H9 (cell line): ENCODE measurements around the gene CYP19A1. TPM values are rescaled to one million over a fixed set of nuclear protein-coding genes. Genes with fewer than 3 reads are reported as not detected.

Source experiments
- DNase-seq: peaks from one replicate; pipeline ENCODE4 v3.0.0-alpha.2; 2017
- H2AFZ ChIP-seq: one replicate; pipeline ENCODE4 v1.6.1; 2013; ENCODE audit warnings: mild to moderate bottlenecking, low read length, control low read depth, moderate library complexity
- H2AK5ac ChIP-seq: 2 replicates; pipeline ENCODE4 v1.6.1; 2013; ENCODE audit warnings: low read length, control low read depth, mixed read lengths; ENCODE audit not compliant: insufficient read length
- H2BK120ac ChIP-seq: one replicate; pipeline ENCODE4 v1.6.1; 2013; ENCODE audit warnings: low read depth, mild to moderate bottlenecking, low read length, control low read depth, inconsistent platforms; ENCODE audit not compliant: poor library complexity, severe bottlenecking
- H2BK12ac ChIP-seq: 2 replicates; pipeline ENCODE4 v1.6.1; 2013; ENCODE audit warnings: low read length, control low read depth, mixed read lengths, low read depth; ENCODE audit not compliant: insufficient read length
- H2BK15ac ChIP-seq: 2 replicates; pipeline ENCODE4 v1.6.1; 2013; ENCODE audit warnings: low read depth, low read length, control low read depth
- H2BK20ac ChIP-seq: one replicate; pipeline ENCODE4 v1.6.1; 2013; ENCODE audit warnings: low read depth, mild to moderate bottlenecking, low read length, control low read depth, inconsistent platforms; ENCODE audit not compliant: poor library complexity, severe bottlenecking
- H2BK5ac ChIP-seq: 2 replicates; pipeline ENCODE4 v1.6.1; 2013; ENCODE audit warnings: low read length, control low read depth, mixed read lengths; ENCODE audit not compliant: insufficient read length
- H3K14ac ChIP-seq: 2 replicates; pipeline ENCODE4 v1.6.1; 2013; ENCODE audit warnings: low read length, control low read depth; ENCODE audit not compliant: insufficient read depth
- H3K18ac ChIP-seq: 2 replicates; pipeline ENCODE4 v1.6.1; 2013; ENCODE audit warnings: low read depth, mild to moderate bottlenecking, mixed read lengths, low read length, control low read depth; ENCODE audit not compliant: insufficient read length
- H3K23ac ChIP-seq: 2 replicates; pipeline ENCODE4 v1.6.1; 2013; ENCODE audit warnings: low read length, control low read depth, mixed read lengths, low read depth; ENCODE audit not compliant: insufficient read length
- H3K23me2 ChIP-seq: 2 replicates; pipeline ENCODE4 v1.6.1; 2013; ENCODE audit warnings: low read depth, mild to moderate bottlenecking, mixed read lengths, low read length, control low read depth; ENCODE audit not compliant: insufficient read length, poor library complexity, severe bottlenecking
- H3K27ac ChIP-seq: 2 replicates; pipeline ENCODE4 v1.5.1; 2013; ENCODE audit warnings: low read length, control low read depth, mixed read lengths, low read depth; ENCODE audit not compliant: insufficient read length
- H3K27me3 ChIP-seq: 2 replicates; pipeline ENCODE4 v1.6.1; 2013; ENCODE audit warnings: low read length, control low read depth, inconsistent platforms; ENCODE audit not compliant: insufficient read depth
- H3K4ac ChIP-seq: 2 replicates; pipeline ENCODE4 v1.6.1; 2013; ENCODE audit warnings: low read depth, mild to moderate bottlenecking, control low read depth, inconsistent platforms, low read length, moderate library complexity
- H3K4me1 ChIP-seq: 2 replicates; pipeline ENCODE4 v1.6.1; 2013; ENCODE audit warnings: low read length, control low read depth, inconsistent platforms; ENCODE audit not compliant: insufficient read depth
- H3K4me2 ChIP-seq: 2 replicates; pipeline ENCODE4 v1.6.1; 2013; ENCODE audit warnings: low read length, control low read depth, mixed read lengths; ENCODE audit not compliant: insufficient read length, insufficient read depth
- H3K56ac ChIP-seq: 2 replicates; pipeline ENCODE4 v1.6.1; 2013; ENCODE audit warnings: low read depth, mild to moderate bottlenecking, mixed read lengths, low read length, control low read depth; ENCODE audit not compliant: insufficient read length
- H3K79me1 ChIP-seq: 2 replicates; pipeline ENCODE4 v1.6.1; 2013; ENCODE audit warnings: low read depth, mild to moderate bottlenecking, moderate library complexity, low read length, control low read depth, inconsistent platforms; ENCODE audit not compliant: insufficient read depth, poor library complexity, severe bottlenecking
- H3K79me2 ChIP-seq: 2 replicates; pipeline ENCODE4 v1.6.1; 2013; ENCODE audit warnings: low read length, control low read depth, inconsistent platforms; ENCODE audit not compliant: insufficient read depth
- H3K9ac ChIP-seq: 2 replicates; pipeline ENCODE4 v1.6.1; 2013; ENCODE audit warnings: low read length, control low read depth, mixed read lengths; ENCODE audit not compliant: insufficient read length; ENCODE audit errors: extremely low read depth
- H3K9me3 ChIP-seq: one replicate; pipeline ENCODE4 v1.6.1; 2013; ENCODE audit warnings: low read depth, low read length, inconsistent platforms; ENCODE audit not compliant: control insufficient read depth
- H3T11ph ChIP-seq: one replicate; pipeline ENCODE4 v1.6.1; 2013; ENCODE audit warnings: mild to moderate bottlenecking, low read length, control low read depth, inconsistent platforms
- H4K20me1 ChIP-seq: one replicate; pipeline ENCODE4 v1.6.1; 2013; ENCODE audit not compliant: control insufficient read depth, insufficient read length, insufficient read depth
- H4K5ac ChIP-seq: 2 replicates; pipeline ENCODE4 v1.6.1; 2013; ENCODE audit warnings: low read depth, mild to moderate bottlenecking, mixed read lengths, low read length, control low read depth; ENCODE audit not compliant: insufficient read length
- H4K8ac ChIP-seq: replicated peaks from 2 replicates; pipeline ENCODE4 v1.6.1; 2013; ENCODE audit warnings: low read length, control low read depth, mixed read lengths, low read depth; ENCODE audit not compliant: insufficient read length
- H4K91ac ChIP-seq: 2 replicates; pipeline ENCODE4 v1.6.1; 2013; ENCODE audit warnings: low read depth, mild to moderate bottlenecking, moderate library complexity, mixed read lengths, low read length, control low read depth; ENCODE audit not compliant: insufficient read length
- H3K27ac Mint-ChIP-seq, 3 experiments: 2 replicates in 2 of 3; 3 replicates in 1 of 3; pipeline ENCODE4 v1.8.0; 2020 to 2021; ENCODE audit warnings: mixed read lengths in 3 of 3, mild to moderate bottlenecking in 1 of 3, moderate library complexity in 1 of 3
- H3K27me3 Mint-ChIP-seq: 2 replicates; pipeline ENCODE4 v1.8.0; 2021; ENCODE audit warnings: low read depth, mild to moderate bottlenecking, moderate library complexity, mixed read lengths
- H3K36me3 Mint-ChIP-seq, 3 experiments: 2 replicates in 2 of 3; 3 replicates in 1 of 3; pipeline ENCODE4 v1.8.0; 2020 to 2021; ENCODE audit warnings: low read depth in 3 of 3, mixed read lengths in 3 of 3; ENCODE audit not compliant: insufficient read depth in 1 of 3
- H3K4me1 Mint-ChIP-seq, 2 experiments: 2 replicates each; pipeline ENCODE4 v1.8.0; 2020; ENCODE audit warnings: mixed read lengths in 2 of 2
- H3K4me3 Mint-ChIP-seq, 2 experiments: 2 replicates in 1 of 2; 3 replicates in 1 of 2; pipeline ENCODE4 v1.8.0; 2020 to 2021; ENCODE audit warnings: mild to moderate bottlenecking in 2 of 2, mixed read lengths in 2 of 2, moderate library complexity in 1 of 2
- H3K9me3 Mint-ChIP-seq, 2 experiments: 2 replicates in 1 of 2; 3 replicates in 1 of 2; pipeline ENCODE4 v1.8.0; 2020; ENCODE audit warnings: mild to moderate bottlenecking in 2 of 2, mixed read lengths in 2 of 2, moderate library complexity in 1 of 2
- CTCF ChIP-seq: fragments of 200-600 bp; sonication (generic); conservative IDR thresholded peaks from 3 replicates; pipeline ENCODE4 v1.8.0; 2021; ENCODE audit warnings: antibody characterized with exemption, mild to moderate bottlenecking
- WGBS: extraction: QIAGEN DNeasy Blood & Tissue Kit; methylation state at CpG from one replicate; pipeline ENCODE4 v1.1.7; 2013; ENCODE audit warnings: missing lambda C conversion rate, low lambda C conversion rate, mixed read lengths; ENCODE audit not compliant: insufficient read length; ENCODE audit errors: extremely low coverage; 5-methylcytosine and 5-hydroxymethylcytosine counted together
- total RNA-seq: library from RNA; stranded (reverse); gene quantifications from 2 replicates; pipeline ENCODE4 v1.2.1, GENCODE V29; 2021

The CYP19A1 gene
- total RNA-seq, 1 experiment from 2014 or later = not detected

- no peak overlapping the region for H3K4me2 ChIP-seq
- no peak overlapping the region for H2AFZ ChIP-seq
- no peak overlapping the region for H2BK20ac ChIP-seq
- WGBS = no CpG with 5 or more reads among the region's 6 CpGs
- H4K8ac ChIP-seq = no peak overlapping the region
- H4K20me1 ChIP-seq = no peaks in the 10 kb centered on the region
- H3K79me1 ChIP-seq = no peaks in the 10 kb centered on the region
- no peak for TF ChIP-seq CTCF
- H3K27ac ChIP-seq = no peak overlapping the region
- no peaks in the 10 kb centered on the region for H3K23me2 ChIP-seq
- H3K23ac ChIP-seq = no peak overlapping the region
- H3K4ac ChIP-seq = no peak overlapping the region
- H3K36me3 Mint-ChIP-seq = no peaks in the 10 kb centered on the region; a peak in 1 of 7 replicates
- no peak overlapping the region for H3K9ac ChIP-seq
- H3K27me3 Mint-ChIP-seq = no peaks in the 10 kb centered on the region; the same call in 1 of the 2 replicates
- H2BK15ac ChIP-seq = no peak overlapping the region
- no peak for DNase-seq
- 0 out of 4 replicates have a peak, but pooled peaks cover 0 to 2% of the 10 kb centered on the region in 2 experiments for H3K4me1 Mint-ChIP-seq
- H3K27ac Mint-ChIP-seq = no peak overlapping the region
- no peaks in the 10 kb centered on the region; the same call in 1 of the 2 replicates for H3K27me3 ChIP-seq
- no peak overlapping the region for H3K18ac ChIP-seq
- H3K9me3 ChIP-seq = no peaks in the 10 kb centered on the region
- no peak overlapping the region for H2AK5ac ChIP-seq
- H4K91ac ChIP-seq = no peak overlapping the region
- no peak overlapping the region for H3K4me3 Mint-ChIP-seq
- H3K79me2 ChIP-seq = no peaks in the 10 kb centered on the region
- H2BK12ac ChIP-seq = no peak overlapping the region
- H3K9me3 Mint-ChIP-seq = no peaks in the 10 kb centered on the region
- no peak overlapping the region for H2BK5ac ChIP-seq
- H3K14ac ChIP-seq = no peak overlapping the region
- no peaks in the 10 kb centered on the region for H3K4me1 ChIP-seq
- no peak overlapping the region for H3T11ph ChIP-seq
- H2BK120ac ChIP-seq = no peak overlapping the region
- no peak overlapping the region for H3K56ac ChIP-seq
- no peak overlapping the region for H4K5ac ChIP-seq
Measured at GRCh38 chr15:51184627-51185026, 153.8 kb downstream of the CYP19A1 start.
